SK-N-MC (cell line): ENCODE measurements around the gene CES3.
"Not testable (repeated sequence)": the region's sequence is repeated elsewhere in the genome, so short reads cannot be mapped to it uniquely, and the experiment has no call there.

Source experiments
- DNase-seq: peaks from one replicate; pipeline ENCODE4 v3.0.0-alpha.2; 2011; ENCODE audit warnings: low read depth, low spot score
- H3K27ac ChIP-seq: fragments of 200-600 bp; sonication (generic); 2 replicates; pipeline ENCODE4 v1.5.1; 2016; ENCODE audit warnings: mixed run types
- H3K36me3 ChIP-seq: fragments of 200-600 bp; sonication (generic); 2 replicates; pipeline ENCODE4 v1.6.1; 2017; ENCODE audit warnings: antibody characterized with exemption, low read length, mixed read lengths; ENCODE audit not compliant: insufficient read depth
- H3K4me3 ChIP-seq: fragments of 200-600 bp; sonication (generic); 2 replicates; pipeline ENCODE4 v1.5.1; 2016
- H3K9ac ChIP-seq: fragments of 200-600 bp; sonication (generic); 2 replicates; pipeline ENCODE4 v1.8.0; 2017; ENCODE audit warnings: mixed run types, mixed read lengths; ENCODE audit not compliant: insufficient read length
- H3K9me3 ChIP-seq: fragments of 200-600 bp; sonication (generic); 2 replicates; pipeline ENCODE4 v1.6.1; 2017; ENCODE audit warnings: low read depth, mild to moderate bottlenecking, antibody characterized with exemption, low read length, moderate library complexity, mixed read lengths
- EZH2 ChIP-seq: fragments of 200-600 bp; sonication (generic); IDR thresholded peaks from one replicate; pipeline ENCODE4 v1.6.1; 2017; ENCODE audit warnings: antibody characterized with exemption
- FOXP2 ChIP-seq: optimal IDR thresholded peaks from 2 replicates; pipeline ENCODE3; 2011; ENCODE audit warnings: mild to moderate bottlenecking, moderate library complexity; ENCODE audit not compliant: insufficient read depth; ENCODE audit errors: extremely low read length, control extremely low read depth
- POLR2AphosphoS5 ChIP-seq: IDR thresholded peaks from 2 replicates; pipeline ENCODE4 v1.6.1; 2012; ENCODE audit warnings: mild to moderate bottlenecking, low read depth, low read length, borderline replicate concordance

CES3 gene

GRCh38 chr16:66939366-66939765 lies 21.7 kb upstream of the CES3 start:
- Histone ChIP-seq H3K9me3 (no peaks in the 10 kb centered on the region), H3K9ac (no peak overlapping the region), H3K27ac (no peak overlapping the region), H3K4me3 (no peak overlapping the region), H3K36me3 (no peaks in the 10 kb centered on the region; the same call in 1 of the 2 replicates)
- TF ChIP-seq EZH2 (no peak), POLR2AphosphoS5 (no peak), FOXP2 (no peak)
- DNase-seq: no peak

GRCh38 chr16:66940236-66940635 lies 20.8 kb upstream of the CES3 start:
- Histone ChIP-seq H3K9me3 (no peaks in the 10 kb centered on the region), H3K27ac (no peak overlapping the region), H3K36me3 (no peaks in the 10 kb centered on the region; the same call in 1 of the 2 replicates), H3K9ac (no peak overlapping the region), H3K4me3 (no peak overlapping the region)
- no peak for DNase-seq
- TF ChIP-seq FOXP2 (no peak), EZH2 (no peak), POLR2AphosphoS5 (no peak)

GRCh38 chr16:66942981-66943380 lies 18.1 kb upstream of the CES3 start:
- Histone ChIP-seq H3K4me3 (no peak overlapping the region), H3K36me3 (no peaks in the 10 kb centered on the region; the same call in 1 of the 2 replicates), H3K9ac (no peak overlapping the region), H3K9me3 (no peaks in the 10 kb centered on the region), H3K27ac (no peak overlapping the region)
- no peak for DNase-seq
- TF ChIP-seq FOXP2 (no peak), EZH2 (no peak), POLR2AphosphoS5 (no peak)

GRCh38 chr16:66943426-66944053 lies 17.5 kb upstream of the CES3 start:
- H3K36me3 ChIP-seq: no peaks in the 10 kb centered on the region; the same call in 1 of the 2 replicates
- H3K4me3 ChIP-seq: no peak overlapping the region
- no peak for DNase-seq
- no peaks in the 10 kb centered on the region for H3K9me3 ChIP-seq
- no peak overlapping the region for H3K27ac ChIP-seq
- TF ChIP-seq EZH2 (no peak), FOXP2 (no peak), POLR2AphosphoS5 (no peak)
- H3K9ac ChIP-seq: no peak overlapping the region

GRCh38 chr16:66944054-66944441 lies 17.0 kb upstream of the CES3 start:
- Histone ChIP-seq H3K27ac (no peak overlapping the region), H3K36me3 (no peaks in the 10 kb centered on the region; the same call in 1 of the 2 replicates), H3K9me3 (no peaks in the 10 kb centered on the region), H3K4me3 (no peak overlapping the region), H3K9ac (no peak overlapping the region)
- DNase-seq: no peak
- no peak for TF ChIP-seq FOXP2
- TF ChIP-seq POLR2AphosphoS5: no peak
- no peak for TF ChIP-seq EZH2

- H3K4me3 ChIP-seq, H3K27ac ChIP-seq, H3K9me3 ChIP-seq, H3K9ac ChIP-seq, DNase-seq, H3K36me3 ChIP-seq: not testable (repeated sequence)
Observed at GRCh38 chr16:66944971-66945370, 16.1 kb upstream of the CES3 start.

- Histone ChIP-seq H3K9me3 (no peaks in the 10 kb centered on the region), H3K9ac (no peak overlapping the region), H3K4me3 (no peak overlapping the region), H3K27ac (no peak overlapping the region), H3K36me3 (no peaks in the 10 kb centered on the region; the same call in 1 of the 2 replicates)
- DNase-seq: no peak
- TF ChIP-seq POLR2AphosphoS5 (no peak), FOXP2 (no peak), EZH2 (no peak)
Observed at GRCh38 chr16:66945939-66946338, 15.1 kb upstream of the CES3 start.

- no peak overlapping the region for H3K4me3 ChIP-seq
- H3K9ac ChIP-seq: no peak overlapping the region
- no peak overlapping the region for H3K27ac ChIP-seq
- H3K9me3 ChIP-seq: no peaks in the 10 kb centered on the region
- no peak for DNase-seq
- no peak for TF ChIP-seq POLR2AphosphoS5
- TF ChIP-seq FOXP2: no peak
- no peak for TF ChIP-seq EZH2
- H3K36me3 ChIP-seq: no peaks in the 10 kb centered on the region; the same call in 1 of the 2 replicates
Observed at GRCh38 chr16:66946541-66946940, 14.5 kb upstream of the CES3 start.

GRCh38 chr16:66946974-66947301 lies 14.1 kb upstream of the CES3 start:
- DNase-seq: no peak
- TF ChIP-seq POLR2AphosphoS5 (no peak), EZH2 (no peak), FOXP2 (no peak)
- H3K36me3 ChIP-seq: no peaks in the 10 kb centered on the region; the same call in 1 of the 2 replicates

More at GRCh38 chr16:66946974-66947301, 14.1 kb upstream of the CES3 start:
- H3K9ac ChIP-seq: no peak overlapping the region
- H3K9me3 ChIP-seq: no peaks in the 10 kb centered on the region
- H3K4me3 ChIP-seq: no peak overlapping the region
- H3K27ac ChIP-seq: no peak overlapping the region
